A549 (cell line): ENCODE measurements around the gene NDEL1. TPM values are rescaled to one million over a fixed set of nuclear protein-coding genes. Genes with fewer than 3 reads are reported as not detected.
A peak's percentile ranks its signal among the peaks of the same experiment; 100 is the strongest.

Source experiments
- ATAC-seq, 2 experiments: fragments of 200-7000 bp in 1 of 2; fragments of >200 bp in 1 of 2; cut with Nextera tagmentation in 1 of 2; cut with Tn5 transposase in 1 of 2; 3 replicates each; pipeline versions ENCODE4 v1.8.0 to v1.9.1; 2018 to 2020; ENCODE audit warnings: mild to moderate bottlenecking in 1 of 2, moderate library complexity in 1 of 2
- CTCF ChIA-PET: fragments of 300-600 bp; sonication (Branson Sonifier 250); formaldehyde crosslinking; extraction: SDS; loops from one replicate; lab custom pipeline; 2021; ENCODE audit warnings: antibody characterized with exemption, inconsistent platforms; lab: Yijun Ruan, JAX
- POLR2A ChIA-PET: fragments of 350-600 bp; formaldehyde crosslinking; extraction: SDS; loops from one replicate; lab custom pipeline; 2021; ENCODE audit warnings: antibody characterized with exemption, inconsistent platforms; lab: Yijun Ruan, JAX
- DNase-seq, 2 experiments: peaks; one replicate each; pipeline versions ENCODE4 v3.0.0 to v3.0.0-alpha.2; 2011 to 2016; ENCODE audit warnings: low read depth in 1 of 2, low spot score in 1 of 2
- FAIRE-seq: peaks from 2 replicates; lab custom pipeline; 2011; peaks lifted over from hg19 to GRCh38; lab: Jason Lieb, UNC
- H3K27ac ChIP-seq, 2 experiments: fragments of >200 bp; sonication (Bioruptor Twin); formaldehyde crosslinking; 3 replicates each; pipeline ENCODE4 v1.5.1; 2016 to 2017
- H3K4me1 ChIP-seq: fragments of >200 bp; sonication (Bioruptor Twin); formaldehyde crosslinking; 3 replicates; pipeline ENCODE4 v1.6.1; 2016
- H3K4me2 ChIP-seq: fragments of >200 bp; sonication (Bioruptor Twin); formaldehyde crosslinking; 3 replicates; pipeline ENCODE4 v1.6.1; 2016
- H3K4me3 ChIP-seq: fragments of >200 bp; sonication (Bioruptor Twin); formaldehyde crosslinking; 3 replicates; pipeline ENCODE4 v1.5.1; 2016
- H3K9me3 ChIP-seq: fragments of >200 bp; sonication (Bioruptor Twin); formaldehyde crosslinking; 3 replicates; pipeline ENCODE4 v1.6.1; 2016
- CTCF ChIP-seq: fragments of >200 bp; sonication (Bioruptor Twin); formaldehyde crosslinking; IDR thresholded peaks from 3 replicates; pipeline ENCODE4 v1.5.1; 2016
- ELK1 ChIP-seq: fragments of 150-350 bp; IDR thresholded peaks from 2 replicates; pipeline ENCODE4 v1.6.1; 2014; ENCODE audit warnings: low read depth, mild to moderate bottlenecking, low read length
- EP300 ChIP-seq, 2 experiments: fragments of >200 bp; sonication (Bioruptor Twin); formaldehyde crosslinking; IDR thresholded peaks; 2 replicates in 1 of 2; 3 replicates in 1 of 2; pipeline ENCODE4 v1.6.1; 2016 to 2017
- FOSL2 ChIP-seq, 2 experiments: fragments of 450-650 bp in 1 of 2; fragments of >200 bp in 1 of 2; sonication (Bioruptor Twin) in 1 of 2; formaldehyde crosslinking; IDR thresholded peaks; 2 replicates each; pipeline versions ENCODE4 v1.5.0 to v1.6.1; 2016 to 2020; ENCODE audit warnings: mild to moderate bottlenecking in 1 of 2, moderate library complexity in 1 of 2
- GATA3 ChIP-seq: IDR thresholded peaks from 2 replicates; pipeline ENCODE4 v1.6.1; 2012; ENCODE audit warnings: borderline replicate concordance
- JUN ChIP-seq, 2 experiments: fragments of >200 bp; sonication (Bioruptor Twin); formaldehyde crosslinking; IDR thresholded peaks; 2 replicates in 1 of 2; 3 replicates in 1 of 2; pipeline ENCODE4 v1.6.1; 2016 to 2017
- JUNB ChIP-seq: fragments of >200 bp; sonication (Bioruptor Twin); formaldehyde crosslinking; IDR thresholded peaks from 2 replicates; pipeline ENCODE4 v1.6.1; 2016
- KDM5A ChIP-seq: fragments of 200-600 bp; sonication (generic); IDR thresholded peaks from 2 replicates; pipeline ENCODE4 v1.6.1; 2016; ENCODE audit warnings: antibody characterized with exemption, mild to moderate bottlenecking
- PHF8 ChIP-seq: fragments of 200-600 bp; sonication (generic); IDR thresholded peaks from 2 replicates; pipeline ENCODE4 v1.6.1; 2016; ENCODE audit warnings: low read depth, mild to moderate bottlenecking, antibody characterized with exemption, moderate library complexity, borderline replicate concordance
- POLR2A ChIP-seq: IDR thresholded peaks from 2 replicates; pipeline ENCODE4 v1.6.1; 2012; ENCODE audit warnings: mild to moderate bottlenecking, low read length
- RFX5 ChIP-seq: fragments of 450-650 bp; IDR thresholded peaks from 2 replicates; pipeline ENCODE4 v1.7.1; 2014; ENCODE audit warnings: antibody characterized with exemption, mild to moderate bottlenecking, moderate library complexity
- SREBF2 ChIP-seq: fragments of 450-650 bp; IDR thresholded peaks from 2 replicates; pipeline ENCODE4 v1.6.1; 2014; ENCODE audit warnings: mild to moderate bottlenecking, moderate library complexity
- TP53 ChIP-seq: fragments of 250-450 bp; sonication (Bioruptor Pico); IDR thresholded peaks from 2 replicates; pipeline ENCODE4 v1.5.0; 2021; ENCODE audit warnings: mild to moderate bottlenecking, moderate library complexity
- ZSCAN20 ChIP-seq: fragments of 250-450 bp; sonication (Bioruptor Pico); IDR thresholded peaks from 2 replicates; pipeline ENCODE4 v1.8.0; 2022; ENCODE audit warnings: mild to moderate bottlenecking, moderate library complexity
- WGBS: methylation state at CpG from one replicate; pipeline ENCODE4 v1.1.6; 2017; ENCODE audit errors: missing lambda C conversion rate; 5-methylcytosine and 5-hydroxymethylcytosine counted together
- polyA plus RNA-seq, 4 experiments: library from polyadenylated mRNA; depleted of rRNA in 3 of 4; stranded (reverse); fragments of >200 nt; fragmentation: RNase III in 1 of 4; extraction: RNeasy Plus Mini Kit Qiagen cat#74134 plus additional on column Dnase treatment in 1 of 4; gene quantifications; 2 replicates in 3 of 4; 3 replicates in 1 of 4; pipeline ENCODE4 v1.2.3, GENCODE V29; 2011 to 2017
- TF ChIP-seq, protein P1 (sequence below): fragments of >200 bp; sonication (Bioruptor Twin); formaldehyde crosslinking; IDR thresholded peaks from 2 replicates; pipeline ENCODE4 v1.6.1; 2016
- TF ChIP-seq, protein P2 (sequence below): IDR thresholded peaks from 2 replicates; pipeline ENCODE4 v1.6.1; 2012; ENCODE audit warnings: low read depth, borderline replicate concordance
- TF ChIP-seq, protein P3 (sequence below): fragments of 250-450 bp; sonication (Bioruptor Pico); IDR thresholded peaks from 2 replicates; pipeline ENCODE4 v1.5.0; 2021; ENCODE audit warnings: mild to moderate bottlenecking, moderate library complexity, borderline replicate concordance

Gene NDEL1
- polyA plus RNA-seq, 2 of the 4 experiments (the other 2 are of a cell fraction) = 53.3 to 91.0 TPM

- POLR2A ChIA-PET = interaction anchor here (0.6 to 3.0 kb wide), 19 partner anchors 9 to 535 kb away, joined by 3 to 21 read pairs (median 5); partner anchors contain the start of genes CTC1, KRABD2, MYH10 and PFAS
- CTCF ChIA-PET = interaction anchor here (0.7 to 4.2 kb wide), 15 partner anchors 9 to 349 kb away, joined by 3 to 24 read pairs (median 4); partner anchors contain the start of gene KRABD2
- Histone ChIP-seq H3K4me3 (peak overlapping the region; percentile 95), H3K4me2 (peak overlapping the region; percentile 98), H3K27ac (peak overlapping the region; percentile 94 to 95), H3K9me3 (no peaks in the 10 kb centered on the region), H3K4me1 (peaks cover 10% of the 10 kb centered on the region; the same call in 2 of the 3 replicates)
- TF ChIP-seq, protein P1, sequence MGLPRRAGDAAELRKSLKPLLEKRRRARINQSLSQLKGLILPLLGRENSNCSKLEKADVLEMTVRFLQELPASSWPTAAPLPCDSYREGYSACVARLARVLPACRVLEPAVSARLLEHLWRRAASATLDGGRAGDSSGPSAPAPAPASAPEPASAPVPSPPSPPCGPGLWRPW = no peak
- TF ChIP-seq JUN (IDR thresholded peaks at IDR 0.05) (peak in 1 of 2 experiments; percentile 32; a peak in 1 of 5 replicates), ELK1 (no peak), SREBF2 (0 out of 2 replicates have a peak, but pooled peaks have one; percentile 9), RFX5 (peak; percentile 48; the same call in 1 of the 2 replicates), FOSL2 (IDR thresholded peaks at IDR 0.05) (no peak), FOSL2 (CRISPR knock-in tag; IDR thresholded peaks at IDR 0.05) (0 out of 2 replicates have a peak, but pooled peaks have one; percentile 0), CTCF (0 out of 3 replicates have a peak, but pooled peaks have one; percentile 3), GATA3 (0 out of 2 replicates have a peak, but pooled peaks have one; percentile 9), TP53 (CRISPR knock-in tag) (peak; percentile 41), POLR2A (no peak; the same call in 1 of the 2 replicates), KDM5A (no peak), EP300 (IDR thresholded peaks at IDR 0.05) (no peak), PHF8 (peak; percentile 20)
- TF ChIP-seq, protein P2, sequence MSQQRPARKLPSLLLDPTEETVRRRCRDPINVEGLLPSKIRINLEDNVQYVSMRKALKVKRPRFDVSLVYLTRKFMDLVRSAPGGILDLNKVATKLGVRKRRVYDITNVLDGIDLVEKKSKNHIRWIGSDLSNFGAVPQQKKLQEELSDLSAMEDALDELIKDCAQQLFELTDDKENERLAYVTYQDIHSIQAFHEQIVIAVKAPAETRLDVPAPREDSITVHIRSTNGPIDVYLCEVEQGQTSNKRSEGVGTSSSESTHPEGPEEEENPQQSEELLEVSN = 0 out of 2 replicates have a peak, but pooled peaks have one; percentile 15
- TF ChIP-seq, protein P3, sequence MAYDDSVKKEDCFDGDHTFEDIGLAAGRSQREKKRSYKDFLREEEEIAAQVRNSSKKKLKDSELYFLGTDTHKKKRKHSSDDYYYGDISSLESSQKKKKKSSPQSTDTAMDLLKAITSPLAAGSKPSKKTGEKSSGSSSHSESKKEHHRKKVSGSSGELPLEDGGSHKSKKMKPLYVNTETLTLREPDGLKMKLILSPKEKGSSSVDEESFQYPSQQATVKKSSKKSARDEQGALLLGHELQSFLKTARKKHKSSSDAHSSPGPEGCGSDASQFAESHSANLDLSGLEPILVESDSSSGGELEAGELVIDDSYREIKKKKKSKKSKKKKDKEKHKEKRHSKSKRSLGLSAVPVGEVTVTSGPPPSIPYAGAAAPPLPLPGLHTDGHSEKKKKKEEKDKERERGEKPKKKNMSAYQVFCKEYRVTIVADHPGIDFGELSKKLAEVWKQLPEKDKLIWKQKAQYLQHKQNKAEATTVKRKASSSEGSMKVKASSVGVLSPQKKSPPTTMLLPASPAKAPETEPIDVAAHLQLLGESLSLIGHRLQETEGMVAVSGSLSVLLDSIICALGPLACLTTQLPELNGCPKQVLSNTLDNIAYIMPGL (CRISPR knock-in tag) = peak; percentile 65; the same call in 1 of the 2 replicates
- FAIRE-seq (no peak), DNase-seq (peak; percentile 64 to 85), ATAC-seq (peak; percentile 86 to 92)
- 2% methylated on average over 43 of the region's 43 CpGs for WGBS
These were observed 622 bp downstream of the NDEL1 start for GRCh38 chr17:8436169-8436843.

DNA sequence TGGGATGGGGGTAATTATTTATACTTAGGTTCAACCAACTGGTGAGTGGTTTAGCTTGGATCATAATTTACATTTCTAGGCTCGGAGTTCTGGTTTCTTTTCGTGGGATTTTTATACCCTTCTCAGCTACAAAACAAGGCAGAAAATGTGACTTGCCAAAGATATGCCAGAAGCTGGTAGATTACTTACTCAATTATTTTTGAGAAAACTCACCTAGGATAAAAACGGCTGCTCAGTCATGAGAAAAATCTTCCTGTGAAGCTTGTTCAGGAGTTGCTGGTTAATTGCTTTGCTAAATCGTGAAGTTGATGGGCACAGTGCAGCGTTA lies 1.1 kb downstream of the NDEL1 start:
- peak overlapping the region; percentile 95 for H3K4me3 ChIP-seq
- peak overlapping the region; percentile 98 for H3K4me2 ChIP-seq
- H3K27ac ChIP-seq = peak overlapping the region; percentile 94 to 95
- peaks cover 10% of the 10 kb centered on the region; the same call in 2 of the 3 replicates for H3K4me1 ChIP-seq
- TF ChIP-seq JUNB (no peak), GATA3 (0 out of 2 replicates have a peak, but pooled peaks have one; percentile 1), ZSCAN20 (no peak)
- 24% methylated on average over 5 of the region's 5 CpGs for WGBS
- DNase-seq = no peak
- H3K9me3 ChIP-seq = no peaks in the 10 kb centered on the region
- ChIA-PET CTCF (interaction anchor here (0.7 to 4.2 kb wide), 11 partner anchors 9 to 349 kb away, joined by 3 to 24 read pairs (median 4); partner anchors contain the start of gene KRABD2), POLR2A (interaction anchor here (0.6 to 3.0 kb wide), 5 partner anchors 27 to 194 kb away, joined by 3 to 21 read pairs (median 3); partner anchors contain the start of genes KRABD2, MYH10, RPL26 and SLC25A35)
- FAIRE-seq = no peak
- no peak for ATAC-seq
